ENCODE data around the gene MYH1.
"Not testable (repeated sequence)": the region's sequence is repeated elsewhere in the genome, so short reads cannot be mapped to it uniquely, and the experiment has no call there.

The MYH1 gene

DNA sequence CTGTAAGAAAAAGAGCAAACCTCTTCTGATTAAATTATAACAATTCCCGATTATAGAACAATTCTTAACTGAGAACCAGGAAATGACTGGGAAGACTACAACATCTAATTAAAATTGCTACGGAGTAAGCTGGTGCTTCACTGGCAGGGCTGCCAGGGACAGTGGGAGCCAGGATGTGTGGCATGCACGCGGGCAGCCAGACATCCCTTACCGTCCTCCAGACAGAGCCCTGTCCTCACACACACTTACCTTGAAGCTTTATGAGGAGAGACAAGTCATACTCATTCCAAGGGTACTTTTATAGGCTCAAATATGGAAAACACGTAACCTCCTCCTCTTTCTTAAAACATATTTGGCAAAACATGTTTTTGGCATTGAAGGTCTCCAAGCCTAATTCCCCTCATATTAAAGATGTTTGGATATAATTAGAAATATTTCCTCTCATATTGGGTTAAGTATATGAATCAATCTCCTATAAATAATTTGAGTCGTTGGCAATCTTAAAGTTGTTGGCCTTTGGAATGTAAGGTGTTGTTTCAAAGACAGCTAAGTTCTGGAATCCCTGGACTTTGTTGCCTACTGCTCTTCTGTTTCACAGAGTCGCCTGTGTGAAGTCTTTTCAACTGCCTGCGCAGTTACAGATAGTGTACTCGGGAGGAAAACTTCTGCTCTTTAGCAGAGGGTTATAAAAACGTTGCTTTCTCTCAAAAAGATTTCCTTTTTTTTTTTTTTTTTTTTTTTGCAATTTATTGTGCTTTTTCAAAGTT is at the start of gene MYH1:
MYH1 (minus strand) TSS at position 272 of the 767 bp plus-strand sequence. CDS start 1,900 bp downstream, outside the sequence.
- no peak for DNase-seq (ENCODE audit: low read depth in 2 of 2)

DNA sequence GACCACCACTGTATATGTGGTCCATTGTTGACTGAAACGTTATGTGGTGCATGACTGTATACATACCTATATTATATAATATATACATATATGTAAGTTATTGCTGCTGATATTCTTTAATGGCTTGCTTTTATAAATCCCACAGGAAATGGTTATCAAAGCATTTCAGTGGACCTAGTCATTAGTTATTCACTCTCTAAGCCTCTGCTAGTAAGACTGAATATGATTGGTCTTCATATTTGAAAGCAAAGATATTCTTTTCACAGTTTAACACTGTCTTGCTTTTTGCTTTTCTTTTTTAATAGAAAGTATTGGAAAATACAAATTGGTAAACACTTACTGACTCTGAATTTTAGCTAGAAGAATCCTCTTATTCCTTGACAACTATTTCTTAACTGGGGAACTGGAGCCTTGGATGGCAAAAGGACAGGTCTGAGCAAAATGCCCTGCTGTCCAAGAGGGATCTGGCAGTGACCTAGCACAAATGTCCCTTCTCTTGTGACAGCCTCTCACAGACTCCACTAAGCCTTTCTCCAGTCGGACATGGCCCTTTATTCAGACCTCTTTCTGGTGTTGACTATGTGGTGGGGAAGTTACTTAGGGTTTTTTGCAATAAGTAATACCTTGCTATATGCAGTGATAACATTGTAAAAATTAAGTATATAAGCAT is 45.8 kb upstream of the MYH1 start:
- DNase-seq (ENCODE audit: low read depth in 2 of 2) = no peak

DNA sequence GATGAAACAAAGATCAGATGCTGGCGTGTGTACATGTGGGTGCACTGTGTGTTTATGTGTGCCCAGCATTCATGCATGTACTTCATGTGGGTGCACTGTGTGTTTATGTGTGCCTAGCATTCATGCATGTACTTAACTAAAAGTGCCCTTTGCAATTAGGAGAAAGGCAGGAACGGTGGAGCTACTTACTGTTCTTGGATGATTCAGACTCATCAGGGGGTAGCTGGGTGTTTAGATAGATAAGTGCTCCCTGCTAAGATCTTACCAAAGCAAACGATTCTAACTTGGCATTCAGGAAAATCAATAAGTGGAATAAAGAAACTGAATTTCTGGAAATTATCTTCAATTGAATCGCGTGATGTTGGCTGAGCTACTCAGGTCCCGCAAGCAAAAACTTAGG is 39.7 kb upstream of the MYH1 start:
- no peak for DNase-seq (ENCODE audit: low read depth in 2 of 2)

DNA sequence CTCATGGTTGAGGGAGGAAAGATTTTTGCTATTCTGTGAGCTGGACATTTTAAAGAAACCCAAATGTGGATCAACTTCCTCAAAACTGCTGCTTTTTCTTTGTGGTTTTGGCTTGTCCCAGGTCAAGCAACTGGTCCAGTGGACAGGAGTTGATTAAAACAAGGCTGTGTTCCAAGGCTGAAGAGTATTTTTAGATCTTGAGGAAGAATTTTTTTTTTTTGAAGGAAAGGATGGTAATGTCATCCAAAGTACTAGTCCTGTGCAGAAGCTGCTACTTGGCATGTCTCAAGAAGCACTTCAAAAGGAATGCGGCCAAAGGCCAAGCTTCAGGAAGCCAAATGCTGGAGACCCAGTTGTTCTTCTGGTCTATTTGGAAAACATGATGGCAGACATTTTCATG is 39.1 kb upstream of the MYH1 start:
- DNase-seq (ENCODE audit: low read depth in 2 of 2) = no peak

DNA sequence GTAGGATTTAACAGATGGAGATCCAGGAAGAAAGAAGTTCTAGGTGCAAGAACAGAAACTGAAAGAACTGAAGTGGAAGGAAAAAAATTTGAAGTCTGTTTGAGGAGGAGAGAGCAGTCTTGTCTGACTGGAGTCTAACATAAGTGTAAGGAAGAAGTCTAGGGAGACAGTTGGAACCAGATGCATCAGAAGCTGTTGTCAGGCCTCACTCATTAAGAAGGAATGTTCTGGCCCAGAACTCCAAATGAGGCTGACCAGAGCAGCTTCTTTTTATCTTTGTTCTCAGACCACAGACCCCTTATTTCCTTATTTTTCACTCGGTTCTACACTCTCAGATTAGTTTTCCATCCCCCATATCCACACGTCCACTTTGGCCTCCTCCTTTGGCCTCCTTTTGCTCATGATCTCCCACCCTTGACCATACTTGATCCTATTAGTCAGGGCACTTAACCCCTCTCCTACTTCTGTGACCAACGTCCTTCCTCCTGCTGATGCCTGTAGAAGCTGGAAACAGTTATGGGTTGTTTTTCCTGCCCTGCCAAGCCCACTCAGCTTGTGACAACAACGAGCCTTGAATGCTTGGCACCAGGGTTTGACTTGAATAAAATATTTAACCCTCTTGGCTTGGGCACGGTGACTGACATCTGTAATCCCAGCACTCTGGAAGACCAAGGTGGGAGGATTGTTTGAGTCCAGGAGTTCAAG is 38.1 kb upstream of the MYH1 start:
- DNase-seq (ENCODE audit: low read depth in 2 of 2) = no peak

DNA sequence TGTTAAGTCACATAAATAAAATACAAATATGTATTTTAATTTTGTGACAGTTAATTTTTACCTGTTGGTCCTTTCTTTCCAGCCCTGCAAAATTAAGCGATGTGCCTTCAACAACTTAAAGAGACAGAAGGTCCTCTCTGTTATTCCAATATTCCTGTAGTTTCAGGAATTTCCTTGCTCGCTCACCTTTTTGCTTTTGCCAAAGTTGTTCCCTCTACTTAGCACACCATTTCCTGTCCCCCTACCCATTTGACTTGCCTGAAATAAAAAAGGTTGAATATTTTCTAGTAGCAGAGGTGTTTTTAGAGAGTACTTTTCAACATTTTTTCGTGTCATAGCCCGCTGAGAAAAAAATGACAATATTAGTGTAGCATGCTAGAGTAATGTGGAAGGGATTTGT is 31.7 kb upstream of the MYH1 start:
- no peak for DNase-seq (ENCODE audit: low read depth in 2 of 2)

DNA sequence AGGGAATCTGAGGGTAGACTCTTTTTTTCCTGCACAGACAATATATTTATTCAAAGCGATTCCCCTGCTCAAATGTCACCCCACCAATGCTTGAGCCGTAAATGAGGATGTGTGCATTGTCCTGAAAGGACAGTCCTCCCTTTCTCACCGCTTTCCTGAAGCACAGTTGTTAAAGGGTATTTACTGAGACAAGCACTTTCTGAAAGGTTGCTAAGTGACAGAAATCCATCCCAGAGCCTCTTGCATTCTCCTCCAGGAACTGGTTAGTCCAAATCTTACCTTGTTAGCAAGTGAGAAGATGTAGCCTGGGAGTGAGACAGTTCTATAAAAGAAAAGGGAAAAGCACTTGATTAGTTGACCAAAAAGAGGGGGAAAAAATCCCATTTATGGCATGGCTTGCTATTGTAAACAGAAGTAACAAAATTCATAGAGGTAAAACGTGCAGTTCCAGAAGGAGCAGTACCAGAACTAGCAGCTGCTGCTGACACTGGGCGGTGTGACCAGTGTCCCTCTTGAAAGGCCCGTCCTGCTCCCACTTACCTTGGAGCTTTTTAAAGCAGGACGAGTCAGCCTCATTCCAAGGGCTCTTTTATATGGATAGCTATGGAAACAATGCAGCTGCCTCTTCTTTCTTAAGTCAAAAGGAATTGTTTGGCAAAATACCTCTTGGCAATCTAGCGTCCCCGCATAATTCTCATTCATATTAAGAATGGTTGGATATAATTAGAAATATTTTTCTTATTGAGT is 30.9 kb upstream of the MYH1 start, which contains the start of gene MYH2:
MYH2 (minus strand) TSS at position 563 of the 747 bp plus-strand sequence. CDS start 1,738 bp downstream, outside the sequence.
- no peak for DNase-seq (ENCODE audit: low read depth in 2 of 2)

DNA sequence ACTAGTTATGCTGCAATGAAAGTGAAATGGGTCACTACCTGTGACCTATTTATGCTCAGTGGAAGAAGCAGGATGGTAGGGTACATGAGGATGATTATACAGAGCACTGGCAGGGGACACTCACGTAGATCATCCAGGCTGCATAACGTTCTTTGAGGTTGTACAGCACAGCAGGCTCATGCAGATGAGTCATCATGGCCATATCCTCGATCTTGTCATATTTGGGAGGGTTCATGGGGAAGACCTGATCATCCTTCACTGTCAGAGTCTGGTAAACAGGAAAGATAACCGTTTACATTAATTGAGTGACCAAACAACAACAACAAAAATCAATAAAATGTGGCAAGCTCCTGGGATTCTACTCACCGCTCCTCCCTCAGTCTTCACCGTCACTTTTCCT is 29.0 kb upstream of the MYH1 start:
- no peak for DNase-seq (ENCODE audit: low read depth in 2 of 2)

DNA sequence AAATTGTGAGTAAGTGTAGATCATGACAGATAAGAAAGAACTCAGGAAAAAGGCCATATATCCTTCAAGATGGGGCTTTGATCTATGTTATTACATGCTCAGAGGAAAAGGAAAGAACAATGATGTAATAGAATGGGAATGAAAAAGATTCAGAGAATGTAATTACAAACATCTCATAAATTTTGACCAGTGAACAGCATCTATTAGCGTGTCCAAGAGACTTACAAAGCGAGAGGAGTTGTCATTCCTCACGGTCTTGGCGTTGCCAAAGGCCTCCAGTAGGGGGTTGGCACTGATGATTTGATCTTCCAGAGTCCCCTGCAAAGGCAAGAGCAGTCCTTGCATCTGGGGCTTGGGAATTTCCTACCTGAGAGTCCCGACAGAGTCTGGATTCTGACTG is 25.1 kb upstream of the MYH1 start:
- DNase-seq (ENCODE audit: low read depth in 2 of 2) = not testable (repeated sequence)

DNA sequence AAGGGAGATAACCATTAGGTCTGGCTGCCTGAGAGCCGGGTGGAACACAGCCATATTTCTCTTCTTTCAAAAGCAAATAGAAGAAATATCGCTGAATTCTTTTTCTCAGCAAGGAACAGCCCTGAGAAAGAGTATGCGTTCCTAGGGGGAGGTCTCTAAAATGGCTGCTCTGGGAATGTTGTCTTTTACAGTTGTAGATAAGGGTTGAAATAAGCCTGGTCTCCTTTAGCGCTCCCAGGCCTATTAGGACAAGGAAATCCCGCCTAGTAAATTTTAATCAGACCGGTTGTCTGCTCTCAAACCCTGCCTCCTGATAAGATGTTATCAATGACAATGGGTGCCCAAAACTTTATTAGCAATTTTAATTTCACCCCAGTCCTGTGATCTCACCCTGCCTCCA is 22.8 kb upstream of the MYH1 start:
- DNase-seq (ENCODE audit: low read depth in 2 of 2) = not testable (repeated sequence)

DNA sequence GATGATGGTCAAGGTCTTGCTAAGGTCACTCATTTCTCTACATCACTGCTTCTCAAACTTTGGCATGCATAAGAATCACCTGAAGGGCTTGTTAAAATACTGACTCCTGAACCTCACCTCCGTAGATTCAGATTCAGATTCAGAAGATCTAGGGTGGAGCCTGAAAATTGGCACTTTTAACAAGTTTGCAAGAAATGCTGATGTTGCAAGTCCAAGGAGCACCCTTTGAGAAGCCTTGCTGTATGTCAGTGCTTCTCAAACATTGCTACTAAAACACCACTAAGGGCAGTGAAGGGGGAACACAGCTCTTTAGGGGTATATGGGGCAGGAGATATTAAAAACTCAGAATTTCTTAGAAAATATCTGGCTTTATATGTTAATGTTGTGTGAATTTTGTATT is 13.7 kb upstream of the MYH1 start:
- DNase-seq (ENCODE audit: low read depth in 2 of 2) = no peak

DNA sequence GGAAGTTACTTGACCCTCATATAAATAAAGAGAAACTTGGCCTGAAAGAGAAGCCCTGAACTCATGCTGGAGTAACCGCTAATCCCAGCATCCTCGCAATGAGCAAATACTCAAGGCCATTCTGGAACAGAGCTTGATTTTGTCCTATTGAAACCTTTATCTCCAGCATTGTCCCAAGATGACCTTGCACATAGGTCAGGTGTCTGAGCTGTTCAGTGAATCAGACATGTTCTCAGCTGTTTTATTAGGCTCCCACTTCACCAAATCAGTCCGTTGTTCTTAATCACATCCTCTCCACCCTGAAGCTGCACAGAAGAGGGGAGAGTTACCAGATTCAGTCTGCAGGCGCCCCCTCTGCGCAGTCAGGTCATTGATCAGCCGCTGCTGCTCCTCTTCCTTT is 9.1 kb upstream of the MYH1 start:
- no peak for DNase-seq (ENCODE audit: low read depth in 2 of 2)

DNA sequence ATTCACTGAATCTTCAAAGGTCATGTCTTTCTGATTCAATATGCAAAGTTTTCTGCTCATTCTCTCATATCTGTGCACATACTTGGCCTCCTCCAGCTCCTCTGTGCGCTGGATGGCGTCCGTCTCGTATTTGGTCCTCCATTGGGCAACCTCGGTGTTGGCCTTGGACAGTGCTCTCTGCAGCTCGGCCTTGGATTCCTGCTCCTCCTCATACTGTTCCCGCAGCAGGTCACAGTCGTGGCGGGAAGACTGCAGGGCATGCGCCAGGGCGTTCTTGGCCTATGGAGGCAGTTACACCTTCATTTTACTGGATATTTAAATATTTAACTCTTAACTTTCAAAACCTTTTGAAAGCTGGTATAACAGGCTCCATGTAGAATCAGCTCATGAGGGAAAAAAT is 8.2 kb upstream of the MYH1 start:
- DNase-seq (ENCODE audit: low read depth in 2 of 2) = no peak

DNA sequence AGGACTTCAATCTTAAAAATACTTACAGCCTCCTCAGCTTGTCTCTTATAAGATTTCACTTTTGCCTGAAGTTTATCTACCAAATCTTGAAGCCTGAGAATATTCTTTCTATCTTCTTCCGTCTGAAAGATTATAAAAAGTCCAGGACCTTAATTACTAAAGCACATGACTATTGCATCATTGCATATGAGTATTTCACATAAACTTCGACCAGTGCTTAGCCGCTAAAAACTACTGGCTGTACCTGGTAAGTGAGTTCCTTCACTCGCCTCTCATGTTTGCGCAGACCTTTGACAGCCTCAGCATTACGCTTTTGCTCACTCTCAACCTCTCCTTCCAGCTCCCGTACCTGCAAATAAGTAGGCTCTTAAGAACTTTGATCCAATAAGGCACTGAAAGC is 4.7 kb upstream of the MYH1 start:
- no peak for DNase-seq (ENCODE audit: low read depth in 2 of 2)

DNA sequence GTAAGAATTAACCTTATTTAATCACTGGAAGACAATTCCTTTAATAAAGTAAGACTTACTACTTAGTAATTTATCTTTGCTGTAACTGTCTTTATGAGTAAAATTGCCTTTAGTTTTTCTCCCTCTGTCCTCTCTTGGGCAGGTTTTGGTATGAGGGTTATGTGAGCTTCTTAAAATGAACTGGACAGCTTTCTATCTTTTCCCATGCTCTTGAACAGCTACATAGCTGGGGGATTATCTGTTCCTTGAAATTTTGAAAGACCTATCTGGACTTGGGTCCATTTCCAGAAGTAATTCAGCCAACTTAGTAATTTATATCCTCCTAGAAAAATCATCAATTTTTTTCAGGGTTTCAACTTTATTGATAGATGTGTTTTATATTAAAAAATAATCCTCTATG is 3.6 kb upstream of the MYH1 start:
- no peak for DNase-seq (ENCODE audit: low read depth in 2 of 2)

DNA sequence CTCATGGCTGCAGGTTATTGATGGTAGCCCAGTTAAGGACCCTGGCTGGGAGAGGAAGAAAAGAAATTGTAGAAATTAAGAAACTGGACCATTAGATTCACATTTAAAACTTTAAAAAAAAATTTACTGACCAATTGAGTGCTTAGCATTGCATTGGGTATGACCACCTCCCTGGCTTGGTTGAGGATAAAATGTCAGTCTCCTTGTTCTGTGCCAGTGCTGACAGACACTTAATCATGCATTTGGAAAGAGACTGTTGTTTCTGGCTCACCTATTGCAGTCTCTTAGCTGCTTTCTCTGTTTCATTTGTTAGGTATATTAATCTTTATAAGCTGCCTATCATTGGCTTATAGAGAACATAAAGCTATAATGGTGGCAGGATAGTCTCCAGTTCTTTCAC is 1.7 kb downstream of the MYH1 start:
- DNase-seq (ENCODE audit: low read depth in 2 of 2) = no peak

DNA sequence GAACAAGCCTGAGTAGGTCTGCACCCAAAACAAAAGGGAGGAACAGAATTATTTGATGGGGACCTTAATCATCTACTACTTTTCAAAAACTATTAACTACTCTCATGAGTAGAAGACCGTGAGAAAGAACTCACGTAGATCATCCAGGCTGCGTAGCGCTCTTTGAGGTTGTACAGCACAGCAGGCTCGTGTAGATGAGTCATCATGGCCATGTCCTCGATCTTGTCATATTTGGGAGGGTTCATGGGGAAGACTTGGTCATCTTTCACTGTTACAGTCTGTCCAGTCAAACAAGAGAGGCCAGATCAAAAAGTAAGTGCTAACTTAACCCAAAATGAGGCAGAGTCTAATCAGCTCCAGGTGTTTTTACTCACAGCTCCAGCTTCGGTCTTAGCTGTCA is 2.3 kb downstream of the MYH1 start:
- no peak for DNase-seq (ENCODE audit: low read depth in 2 of 2)

DNA sequence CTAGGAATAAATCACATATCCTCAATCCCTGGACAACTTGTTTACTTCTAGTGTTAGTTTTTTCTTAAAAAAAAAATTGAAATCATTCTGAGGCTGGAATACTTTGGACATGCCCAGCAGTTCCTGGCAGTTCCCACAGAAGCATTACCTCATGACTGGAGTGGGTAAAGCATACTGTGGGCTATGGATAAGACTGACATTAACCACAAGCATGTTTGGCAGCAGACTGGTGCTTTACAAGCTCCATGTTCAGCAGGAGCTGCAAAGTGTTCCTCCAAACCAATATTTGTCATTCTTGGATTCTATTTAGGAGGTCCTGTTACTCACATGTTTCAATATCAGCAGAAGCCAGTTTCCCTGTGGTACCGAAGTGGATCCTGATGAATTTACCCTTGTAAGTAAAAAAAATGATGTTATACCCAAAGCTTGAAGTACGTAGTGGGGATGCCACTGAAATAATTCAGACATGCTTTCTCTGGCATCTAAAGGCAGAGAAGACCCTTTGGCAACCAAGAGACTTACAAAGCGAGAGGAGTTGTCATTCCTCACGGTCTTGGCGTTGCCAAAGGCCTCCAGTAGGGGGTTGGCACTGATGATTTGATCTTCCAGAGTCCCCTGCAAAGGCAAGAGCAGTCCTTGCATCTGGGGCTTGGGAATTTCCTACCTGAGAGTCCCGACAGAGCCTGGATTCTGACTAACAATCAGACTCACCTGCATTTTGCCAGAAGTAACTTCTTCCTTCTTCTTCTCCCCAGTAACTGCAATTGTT is 4.9 kb downstream of the MYH1 start:
- DNase-seq (ENCODE audit: low read depth in 2 of 2) = no peak

DNA sequence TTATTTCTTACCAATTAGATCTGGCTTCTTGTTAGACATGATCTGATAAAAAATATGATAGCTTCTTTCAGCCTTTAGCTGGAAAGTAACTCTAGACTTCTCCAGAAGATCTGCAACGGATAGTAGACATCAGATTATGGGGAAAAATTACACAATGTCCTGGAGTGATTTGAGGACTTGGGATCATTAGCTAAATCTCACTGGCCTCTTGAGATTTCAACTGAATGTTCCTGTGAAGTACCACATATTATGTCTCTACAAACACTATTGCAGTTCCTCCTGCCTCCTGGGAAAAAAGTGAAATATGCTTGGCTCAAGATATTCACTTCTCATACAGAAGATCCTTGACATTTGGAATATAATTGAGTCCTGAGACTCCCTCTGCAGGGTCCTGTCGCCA is 5.5 kb downstream of the MYH1 start:
- no peak for DNase-seq (ENCODE audit: low read depth in 2 of 2)

DNA sequence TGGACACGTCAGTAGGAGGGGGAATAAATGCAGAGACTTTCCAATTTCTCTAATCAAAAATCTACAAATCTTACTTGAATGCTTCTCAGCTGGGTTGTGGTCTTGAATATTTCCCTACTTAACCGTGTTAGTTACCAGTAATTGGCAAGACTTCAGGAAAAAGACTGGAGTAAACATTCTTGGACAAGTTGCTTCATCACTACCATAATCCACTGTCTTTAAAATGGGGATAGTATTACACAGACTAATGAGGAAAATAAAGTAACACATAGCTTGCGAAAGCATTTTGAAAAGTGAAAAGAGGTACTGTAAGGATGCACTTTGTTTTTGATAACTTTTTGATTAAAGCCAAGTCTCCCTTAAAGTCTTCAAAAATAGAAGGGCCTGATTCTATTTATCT is 18.4 kb downstream of the MYH1 start:
- DNase-seq (ENCODE audit: low read depth in 2 of 2) = no peak

DNA sequence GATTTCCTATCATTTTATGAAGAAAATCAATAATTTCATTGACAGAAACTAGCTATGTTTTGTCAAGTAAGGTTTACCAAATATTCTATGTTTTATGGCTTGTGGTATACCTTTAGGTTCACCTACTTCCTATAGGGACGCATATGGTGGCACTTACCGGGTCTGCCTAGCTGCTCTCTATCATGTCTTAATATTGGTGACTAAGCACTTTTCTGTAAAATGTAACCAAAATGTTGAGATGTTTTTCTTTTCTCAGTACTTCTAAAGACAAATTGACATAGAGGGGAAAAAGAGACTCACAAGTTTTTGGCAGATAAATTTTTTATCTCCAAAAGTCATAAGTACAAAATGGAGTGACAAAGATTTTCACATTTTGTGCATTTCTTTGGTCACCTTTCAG is 26.3 kb downstream of the MYH1 start:
- DNase-seq (ENCODE audit: low read depth in 2 of 2) = no peak

All from activated CD8-positive, alpha-beta memory T cell treated with anti-CD3 and anti-CD28 coated beads for 4 hours (primary cell).